Endodermal cell (in vitro differentiated cells): ENCODE data around the gene KLRC1. TPM values are rescaled to one million over a fixed set of nuclear protein-coding genes. Genes with fewer than 3 reads are reported as not detected.

Experiments
- DNase-seq: peaks from one replicate; pipeline ENCODE4 v3.0.0-alpha.2; 2017
- H3K27ac ChIP-seq: 2 replicates; pipeline ENCODE4 v1.5.1; 2013; ENCODE audit warnings: mild to moderate bottlenecking, low read depth, low read length, moderate library complexity
- H3K27me3 ChIP-seq: 2 replicates; pipeline ENCODE4 v1.6.1; 2013; ENCODE audit warnings: mild to moderate bottlenecking, low read length, moderate library complexity; ENCODE audit not compliant: insufficient read depth, control insufficient read depth, poor library complexity, severe bottlenecking
- H3K36me3 ChIP-seq: 2 replicates; pipeline ENCODE4 v1.7.0; 2013; ENCODE audit warnings: mild to moderate bottlenecking, low read length, moderate library complexity; ENCODE audit not compliant: control insufficient read depth, insufficient read depth
- H3K4me1 ChIP-seq: one replicate; pipeline ENCODE4 v1.7.0; 2013; ENCODE audit warnings: low read length; ENCODE audit not compliant: control insufficient read depth, insufficient read depth
- H3K4me3 ChIP-seq: 2 replicates; pipeline ENCODE4 v1.5.1; 2013; ENCODE audit warnings: mild to moderate bottlenecking, low read length, moderate library complexity
- H3K9ac ChIP-seq: 2 replicates; pipeline ENCODE4 v1.6.1; 2013; ENCODE audit warnings: mild to moderate bottlenecking, low read length, moderate library complexity; ENCODE audit not compliant: poor library complexity, severe bottlenecking; ENCODE audit errors: extremely low read depth
- H3K9me3 ChIP-seq: 2 replicates; pipeline ENCODE4 v1.6.1; 2013; ENCODE audit warnings: mild to moderate bottlenecking, low read length, moderate library complexity; ENCODE audit not compliant: control insufficient read depth
- H3K27ac Mint-ChIP-seq: 2 replicates; pipeline ENCODE4 v1.8.0; 2020; ENCODE audit warnings: mixed read lengths
- H3K27me3 Mint-ChIP-seq: 2 replicates; pipeline ENCODE4 v1.8.0; 2021; ENCODE audit warnings: mild to moderate bottlenecking, mixed read lengths; ENCODE audit not compliant: insufficient read depth
- H3K36me3 Mint-ChIP-seq: 2 replicates; pipeline ENCODE4 v1.8.0; 2020; ENCODE audit warnings: low read depth, mixed read lengths
- H3K4me1 Mint-ChIP-seq: 2 replicates; pipeline ENCODE4 v1.8.0; 2020; ENCODE audit warnings: mixed read lengths
- H3K4me3 Mint-ChIP-seq: 2 replicates; pipeline ENCODE4 v1.8.0; 2020; ENCODE audit warnings: mild to moderate bottlenecking, moderate library complexity, mixed read lengths
- H3K9me3 Mint-ChIP-seq: 2 replicates; pipeline ENCODE4 v1.8.0; 2020; ENCODE audit warnings: mild to moderate bottlenecking, mixed read lengths
- CTCF ChIP-seq: fragments of 200-600 bp; sonication (generic); conservative IDR thresholded peaks from 2 replicates; pipeline ENCODE4 v1.5.0; 2021; ENCODE audit warnings: antibody characterized with exemption, mild to moderate bottlenecking
- WGBS, 2 experiments: methylation state at CpG; one replicate each; pipeline versions ENCODE4 v1.1.5 to v1.1.7; 2013; ENCODE audit warnings: missing lambda C conversion rate in 2 of 2, mixed read lengths in 1 of 2; ENCODE audit not compliant: insufficient coverage in 1 of 2, insufficient read length in 1 of 2; 5-methylcytosine and 5-hydroxymethylcytosine counted together
- total RNA-seq, 2 donors: library from RNA; stranded (reverse); fragmentation: NEBNext Ultra II Directional in 1 of 2; extraction: Animal tissue kit (Norgen Biotek cat#: 25700) in 1 of 2; gene quantifications; 2 replicates in 1 of 2; 3 replicates in 1 of 2; pipeline ENCODE4 v1.2.1, GENCODE V29; 2021

KLRC1 gene
- total RNA-seq, 2 donors from 2014 or later = not detected

- Mint-ChIP-seq H3K4me1 (peaks cover 16% of the 10 kb centered on the region), H3K4me3 (no peak within 1 kb of the TSS), H3K27me3 (no peaks in the 10 kb centered on the region), H3K27ac (no peak within 1 kb of the TSS), H3K9me3 (peaks cover 6% of the 10 kb centered on the region), H3K36me3 (no peaks in the 10 kb centered on the region)
- WGBS, 2 experiments = 0% methylated on average over 1 of the region's 1 CpG; no CpG with 5 or more reads in 1 of the 2 experiments
- no peak for DNase-seq
- Histone ChIP-seq H3K4me1 (no peaks in the 10 kb centered on the region), H3K27me3 (no peaks in the 10 kb centered on the region), H3K27ac (no peak within 1 kb of the TSS), H3K4me3 (no peak within 1 kb of the TSS), H3K36me3 (no peaks in the 10 kb centered on the region), H3K9ac (no peak within 1 kb of the TSS), H3K9me3 (peaks cover 6% of the 10 kb centered on the region)
- TF ChIP-seq CTCF = no peak
These were observed 43.8 kb downstream of the KLRC1 start, which contains the start of gene KLRC4 for GRCh38 chr12:10409392-10409791. Gene KLRC4, minus strand, starts transcription at chr12:10409757. Its CDS starts 182 bp downstream, at chr12:10409575.

- Histone ChIP-seq H3K4me3 (no peak overlapping the region), H3K9ac (no peak overlapping the region), H3K9me3 (peaks cover 6% of the 10 kb centered on the region), H3K36me3 (no peaks in the 10 kb centered on the region), H3K4me1 (no peaks in the 10 kb centered on the region), H3K27ac (no peak overlapping the region), H3K27me3 (no peaks in the 10 kb centered on the region)
- Mint-ChIP-seq H3K36me3 (no peaks in the 10 kb centered on the region), H3K4me1 (peaks cover 16% of the 10 kb centered on the region), H3K27ac (no peak overlapping the region), H3K9me3 (peaks cover 6% of the 10 kb centered on the region), H3K4me3 (no peak overlapping the region), H3K27me3 (no peaks in the 10 kb centered on the region)
- WGBS, 2 experiments = 55% methylated on average over 3 of the region's 3 CpGs; no CpG with 5 or more reads in 1 of the 2 experiments
- no peak for DNase-seq
- no peak for TF ChIP-seq CTCF
These were observed 44.3 kb downstream of the KLRC1 start for GRCh38 chr12:10408842-10409241.

GRCh38 chr12:10406725-10407124, 46.5 kb downstream of the KLRC1 start:
- 86 to 100% methylated on average over 1 to 4 of the region's 4 CpGs for WGBS, 2 experiments
- TF ChIP-seq CTCF = no peak
- no peak for DNase-seq
- Histone ChIP-seq H3K4me3 (no peak overlapping the region), H3K27ac (no peak overlapping the region), H3K9ac (no peak overlapping the region), H3K36me3 (no peaks in the 10 kb centered on the region), H3K9me3 (peaks cover 6% of the 10 kb centered on the region), H3K27me3 (no peaks in the 10 kb centered on the region), H3K4me1 (no peaks in the 10 kb centered on the region)
- Mint-ChIP-seq H3K27me3 (no peaks in the 10 kb centered on the region), H3K4me1 (peaks cover 16% of the 10 kb centered on the region), H3K9me3 (peaks cover 6% of the 10 kb centered on the region), H3K27ac (no peak overlapping the region), H3K4me3 (no peak overlapping the region), H3K36me3 (no peaks in the 10 kb centered on the region)
